AG09319 (cell line): ENCODE results near the gene LDB2.

Source experiments
- DNase-seq: peaks from one replicate; pipeline ENCODE4 v3.0.0-alpha.2; 2010; ENCODE audit warnings: low read depth; ENCODE audit errors: extremely low read depth
- TF ChIP-seq, protein P1 (sequence below): IDR thresholded peaks from 2 replicates; pipeline ENCODE4 v1.5.1; 2011; ENCODE audit warnings: low read depth, mild to moderate bottlenecking, inconsistent platforms, low read length, moderate library complexity

LDB2 gene

DNA sequence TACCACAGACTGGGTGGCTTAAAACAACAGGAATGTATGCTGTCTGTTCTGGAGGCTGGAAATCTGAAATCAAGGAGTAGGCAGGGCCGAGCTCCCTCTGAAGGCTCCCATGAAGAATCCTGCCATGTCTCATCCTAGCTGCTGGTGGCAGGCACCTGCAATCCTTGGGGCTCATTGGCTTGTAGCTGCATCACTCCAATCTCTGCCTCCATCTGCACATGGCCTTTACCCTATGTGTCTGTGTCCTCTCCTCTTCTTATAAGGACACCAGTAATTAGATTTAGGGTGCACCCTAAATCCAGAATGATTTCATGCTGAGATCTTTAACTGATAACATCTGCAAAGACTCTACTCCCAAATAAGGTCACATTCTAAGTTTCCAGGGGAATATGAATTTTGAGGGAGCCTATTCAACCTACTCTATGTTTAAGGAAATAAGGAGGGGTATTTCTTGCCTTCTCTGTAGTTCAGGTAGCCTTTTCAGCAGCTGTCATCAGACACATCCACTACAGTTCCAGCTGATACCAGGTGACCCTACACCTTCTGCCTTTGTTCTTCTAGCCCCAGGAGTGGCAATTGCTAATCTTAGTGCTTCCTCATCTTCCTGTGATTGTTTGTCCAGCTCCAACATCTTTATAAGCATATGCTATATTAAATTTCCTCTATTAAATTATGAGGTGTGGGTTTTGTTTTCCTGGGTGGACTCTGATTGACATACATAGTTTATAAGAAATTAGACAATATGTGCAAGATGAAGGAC is 377.1 kb downstream of the LDB2 start:
- TF ChIP-seq, protein P1, sequence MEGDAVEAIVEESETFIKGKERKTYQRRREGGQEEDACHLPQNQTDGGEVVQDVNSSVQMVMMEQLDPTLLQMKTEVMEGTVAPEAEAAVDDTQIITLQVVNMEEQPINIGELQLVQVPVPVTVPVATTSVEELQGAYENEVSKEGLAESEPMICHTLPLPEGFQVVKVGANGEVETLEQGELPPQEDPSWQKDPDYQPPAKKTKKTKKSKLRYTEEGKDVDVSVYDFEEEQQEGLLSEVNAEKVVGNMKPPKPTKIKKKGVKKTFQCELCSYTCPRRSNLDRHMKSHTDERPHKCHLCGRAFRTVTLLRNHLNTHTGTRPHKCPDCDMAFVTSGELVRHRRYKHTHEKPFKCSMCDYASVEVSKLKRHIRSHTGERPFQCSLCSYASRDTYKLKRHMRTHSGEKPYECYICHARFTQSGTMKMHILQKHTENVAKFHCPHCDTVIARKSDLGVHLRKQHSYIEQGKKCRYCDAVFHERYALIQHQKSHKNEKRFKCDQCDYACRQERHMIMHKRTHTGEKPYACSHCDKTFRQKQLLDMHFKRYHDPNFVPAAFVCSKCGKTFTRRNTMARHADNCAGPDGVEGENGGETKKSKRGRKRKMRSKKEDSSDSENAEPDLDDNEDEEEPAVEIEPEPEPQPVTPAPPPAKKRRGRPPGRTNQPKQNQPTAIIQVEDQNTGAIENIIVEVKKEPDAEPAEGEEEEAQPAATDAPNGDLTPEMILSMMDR = no peak
- no peak for DNase-seq

DNA sequence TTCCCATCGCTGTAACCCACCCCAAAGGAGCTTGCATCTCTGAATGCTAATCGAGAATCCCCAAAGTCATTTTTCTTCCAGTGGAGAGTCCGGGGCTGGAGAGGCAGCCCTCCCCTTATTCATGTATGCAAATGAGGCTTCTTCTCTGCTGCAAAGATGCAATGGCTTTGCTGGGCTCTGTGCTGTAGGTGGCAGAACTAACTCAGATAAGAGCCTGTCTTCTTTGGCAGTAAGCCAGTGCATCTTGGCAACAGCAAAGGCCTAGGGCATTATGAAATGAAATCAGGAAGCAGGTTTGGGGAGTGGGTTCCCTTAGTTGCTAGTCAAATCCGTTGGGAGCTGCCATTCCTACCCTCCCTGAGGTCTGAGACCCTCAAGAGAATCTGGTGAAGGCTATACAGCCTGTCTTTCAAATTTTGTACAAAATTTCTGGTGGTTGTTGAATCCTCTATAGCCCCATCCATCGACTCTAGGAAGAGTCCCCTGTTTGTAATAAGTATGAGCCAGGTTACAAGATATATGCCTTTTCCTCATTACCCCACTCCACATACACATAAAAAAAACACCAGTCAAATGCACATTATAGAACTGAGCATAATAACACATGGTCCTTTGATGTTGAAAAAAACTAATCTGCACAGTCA is 381.5 kb downstream of the LDB2 start:
- TF ChIP-seq, protein P1 = peak; percentile 62
- peak; percentile 45 for DNase-seq

DNA sequence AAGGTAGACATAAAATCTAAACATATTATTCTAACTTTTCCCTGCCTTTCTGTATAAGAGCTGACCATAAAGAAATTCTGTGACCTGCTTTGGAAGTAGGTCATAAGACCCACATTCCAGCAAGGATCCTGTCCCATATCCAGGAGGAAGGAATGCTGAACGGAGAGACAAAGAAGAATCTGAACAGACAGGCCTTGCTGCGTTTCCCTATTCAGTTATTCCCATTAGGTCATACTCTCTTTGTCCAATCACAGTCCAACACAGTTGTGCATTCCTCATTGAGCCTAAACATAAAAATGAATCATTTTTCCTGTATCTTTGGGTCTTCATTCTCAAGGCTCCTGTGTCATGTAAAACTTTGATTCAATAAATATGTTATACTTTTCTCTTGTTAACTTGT is 384.6 kb downstream of the LDB2 start:
- DNase-seq = no peak
- TF ChIP-seq, protein P1 = no peak

DNA sequence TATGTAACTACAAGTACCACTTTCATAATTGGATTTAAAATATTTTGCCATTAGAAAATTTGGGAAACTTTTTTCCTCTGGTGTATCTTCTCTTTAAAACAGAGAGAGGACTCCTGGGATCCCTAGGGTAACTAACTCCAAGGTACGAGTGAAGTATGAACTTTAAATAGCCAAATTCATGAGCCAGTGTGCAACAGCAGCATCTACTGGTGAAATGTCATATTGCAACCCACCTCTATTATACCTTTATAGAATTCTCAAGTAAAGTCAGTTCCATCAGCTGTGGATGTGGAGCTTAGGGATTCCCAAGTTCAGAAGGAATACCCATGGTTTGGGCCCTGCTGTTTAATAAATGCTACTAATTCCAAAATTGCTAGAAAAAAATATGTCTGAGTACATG is 389.5 kb downstream of the LDB2 start:
- TF ChIP-seq, protein P1 = peak; percentile 37
- DNase-seq = no peak

DNA sequence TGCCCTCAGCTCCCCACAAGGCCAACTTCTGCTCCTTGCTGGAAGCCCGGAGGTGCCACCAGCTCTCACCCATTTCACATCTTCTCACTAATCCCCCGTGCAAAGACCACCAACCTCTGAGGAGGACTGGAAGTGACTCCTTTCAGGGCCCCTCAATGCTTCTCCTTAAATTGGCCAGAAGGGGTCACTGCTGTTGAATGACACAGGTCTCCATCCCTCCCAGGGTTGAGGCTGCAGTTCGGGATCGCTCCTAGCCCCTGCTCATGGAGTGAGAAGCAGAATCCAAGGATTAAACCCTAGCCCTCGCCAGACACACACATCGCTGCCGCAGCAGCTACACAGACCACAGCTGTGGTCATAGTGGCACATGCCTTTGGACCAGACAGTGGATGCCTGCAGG is 392.7 kb downstream of the LDB2 start:
- no peak for DNase-seq

DNA sequence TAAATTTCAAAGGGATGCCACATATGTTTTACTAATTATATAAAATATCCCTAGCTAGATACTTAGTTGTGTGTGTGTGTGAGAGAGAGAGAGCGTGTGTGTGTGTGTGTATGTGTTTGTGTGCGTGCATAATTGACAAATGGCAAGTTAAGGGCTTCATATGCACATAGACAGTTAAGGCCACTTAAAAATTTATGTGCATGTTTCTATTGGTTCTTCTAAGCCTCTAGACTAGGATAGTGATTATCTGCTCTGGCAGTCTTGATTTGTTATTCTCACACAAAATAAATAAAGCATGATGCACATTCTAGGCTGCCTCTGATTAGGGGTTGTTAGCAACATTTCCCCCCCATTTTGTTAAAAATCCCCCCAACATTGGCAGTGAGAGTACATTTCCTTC is 393.2 kb downstream of the LDB2 start:
- TF ChIP-seq, protein P1 = no peak
- no peak for DNase-seq

More for the DNA sequence above, 392.7 kb downstream of the LDB2 start:
- TF ChIP-seq, protein P1 = peak; percentile 24

DNA sequence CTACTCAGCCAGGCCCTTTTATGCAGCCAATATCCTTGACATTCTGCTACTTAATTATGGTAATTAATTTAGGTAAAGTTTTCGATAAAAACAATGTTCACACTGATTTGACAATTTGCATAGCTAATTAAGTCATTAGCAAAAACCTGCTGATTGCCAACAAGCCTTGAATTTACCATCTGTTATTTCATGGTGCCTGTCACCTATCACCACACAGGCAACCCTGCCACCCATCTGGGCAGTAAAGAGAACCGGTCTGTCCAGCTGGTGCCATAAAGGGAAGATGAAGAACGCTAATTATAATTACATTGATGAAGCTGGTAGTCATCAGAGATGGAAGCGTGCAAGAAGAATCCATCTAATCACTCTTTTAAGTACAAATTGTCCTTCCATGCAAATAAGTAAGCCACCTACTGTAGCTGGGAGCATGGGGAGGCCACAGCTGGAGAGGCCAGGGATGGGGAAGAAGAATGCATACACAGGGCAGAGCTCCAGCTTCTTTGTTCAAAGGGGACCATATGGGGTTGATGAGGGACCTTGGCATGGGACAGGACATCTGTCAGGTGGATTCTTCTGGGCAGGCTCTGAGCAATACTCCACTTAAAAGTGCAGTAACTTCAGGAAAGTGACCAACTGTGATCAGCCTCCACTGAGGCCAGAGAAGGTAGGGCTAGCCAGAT is 394.9 kb downstream of the LDB2 start:
- TF ChIP-seq, protein P1 = no peak
- no peak for DNase-seq
